ENCODE measurements around the gene FGA. TPM values are rescaled to one million over a fixed set of nuclear protein-coding genes. Genes with fewer than 3 reads are reported as not detected.

The FGA gene
- total RNA-seq (6.1 TPM), polyA plus RNA-seq (ENCODE audit: insufficient read depth, low read depth, low replicate concordance) (5.3 TPM)
- long read RNA-seq, donor 1 = 0 reads
- long read RNA-seq, donor 2, partial matches to known transcripts = 0 of 1 reads
- long read RNA-seq, donor 2, other reads (novel, unspliced or antisense) = 0 of 1 reads
- long read RNA-seq, donor 3 = 0 reads
- long read RNA-seq, donor 4 = 0 reads
- long read RNA-seq, donor 5 = 0 reads
- long read RNA-seq, donor 6 = 0 reads
- long read RNA-seq, donor 7, partial matches to known transcripts = 0 of 3 reads
- long read RNA-seq, donor 7, other reads (novel, unspliced or antisense) = 0 of 3 reads
- long read RNA-seq, donor 8 = 0 reads
- long read RNA-seq, donor 9 = 0 reads
- long read RNA-seq, donor 10 = 0 reads

GRCh38 chr4:154590329-154591006 is at the start of gene FGA:
Gene FGA, minus strand, starts transcription at chr4:154590742. Its CDS starts 55 bp downstream, at chr4:154590687.
- Histone ChIP-seq H3K9me3 (ENCODE audit: control insufficient read depth in 2 of 3, insufficient read depth in 1 of 3, low read length in 3 of 3) (no peaks in the 10 kb centered on the region), H3K36me3 (ENCODE audit: control insufficient read depth in 2 of 3, insufficient read depth in 3 of 3, low read length in 3 of 3) (no peaks in the 10 kb centered on the region), H3K4me3 (ENCODE audit: low read length in 3 of 3) (peak within 1 kb of the TSS in 1 of 3 donors; percentile 43), H3K4me1 (ENCODE audit: control insufficient read depth in 2 of 3, insufficient read depth in 2 of 3, low read depth in 1 of 3, low read length in 3 of 3) (no peaks in the 10 kb centered on the region), H3K27me3 (ENCODE audit: control insufficient read depth, insufficient read depth, low read length) (no peaks in the 10 kb centered on the region), H3K27ac (ENCODE audit: low read depth in 2 of 2, low read length in 2 of 2) (no peak within 1 kb of the TSS), H3K9ac (ENCODE audit: low read length in 3 of 3) (no peak within 1 kb of the TSS)
- DNase-seq = peak in 1 of 5 donors; percentile 7
- FAIRE-seq = no peak
- TF ChIP-seq, protein P1, sequence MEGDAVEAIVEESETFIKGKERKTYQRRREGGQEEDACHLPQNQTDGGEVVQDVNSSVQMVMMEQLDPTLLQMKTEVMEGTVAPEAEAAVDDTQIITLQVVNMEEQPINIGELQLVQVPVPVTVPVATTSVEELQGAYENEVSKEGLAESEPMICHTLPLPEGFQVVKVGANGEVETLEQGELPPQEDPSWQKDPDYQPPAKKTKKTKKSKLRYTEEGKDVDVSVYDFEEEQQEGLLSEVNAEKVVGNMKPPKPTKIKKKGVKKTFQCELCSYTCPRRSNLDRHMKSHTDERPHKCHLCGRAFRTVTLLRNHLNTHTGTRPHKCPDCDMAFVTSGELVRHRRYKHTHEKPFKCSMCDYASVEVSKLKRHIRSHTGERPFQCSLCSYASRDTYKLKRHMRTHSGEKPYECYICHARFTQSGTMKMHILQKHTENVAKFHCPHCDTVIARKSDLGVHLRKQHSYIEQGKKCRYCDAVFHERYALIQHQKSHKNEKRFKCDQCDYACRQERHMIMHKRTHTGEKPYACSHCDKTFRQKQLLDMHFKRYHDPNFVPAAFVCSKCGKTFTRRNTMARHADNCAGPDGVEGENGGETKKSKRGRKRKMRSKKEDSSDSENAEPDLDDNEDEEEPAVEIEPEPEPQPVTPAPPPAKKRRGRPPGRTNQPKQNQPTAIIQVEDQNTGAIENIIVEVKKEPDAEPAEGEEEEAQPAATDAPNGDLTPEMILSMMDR (IDR thresholded peaks at IDR 0.05; ENCODE audit: borderline replicate concordance, extremely low read depth, insufficient read depth) = no peak
- intact Hi-C loops (cut with DNase I) = no loop called here

- intact Hi-C loops (cut with DNase I) = no loop called here
- no peak overlapping the region for H3K4me3 ChIP-seq (ENCODE audit: low read length in 3 of 3)
- no peaks in the 10 kb centered on the region for H3K4me1 ChIP-seq (ENCODE audit: control insufficient read depth in 2 of 3, insufficient read depth in 2 of 3, low read depth in 1 of 3, low read length in 3 of 3)
- no peak overlapping the region for H3K9ac ChIP-seq (ENCODE audit: low read length in 3 of 3)
- no peaks in the 10 kb centered on the region for H3K27me3 ChIP-seq (ENCODE audit: control insufficient read depth, insufficient read depth, low read length)
- no peaks in the 10 kb centered on the region for H3K36me3 ChIP-seq (ENCODE audit: control insufficient read depth in 2 of 3, insufficient read depth in 3 of 3, low read length in 3 of 3)
- H3K9me3 ChIP-seq (ENCODE audit: control insufficient read depth in 2 of 3, insufficient read depth in 1 of 3, low read length in 3 of 3) = no peaks in the 10 kb centered on the region
- FAIRE-seq (no peak), DNase-seq (no peak)
- TF ChIP-seq, protein P1 (IDR thresholded peaks at IDR 0.05; ENCODE audit: borderline replicate concordance, extremely low read depth, insufficient read depth) = no peak
- H3K27ac ChIP-seq (ENCODE audit: low read depth in 2 of 2, low read length in 2 of 2) = no peak overlapping the region
These were observed 43.5 kb upstream of the FGA start for GRCh38 chr4:154634058-154634457.

DNA sequence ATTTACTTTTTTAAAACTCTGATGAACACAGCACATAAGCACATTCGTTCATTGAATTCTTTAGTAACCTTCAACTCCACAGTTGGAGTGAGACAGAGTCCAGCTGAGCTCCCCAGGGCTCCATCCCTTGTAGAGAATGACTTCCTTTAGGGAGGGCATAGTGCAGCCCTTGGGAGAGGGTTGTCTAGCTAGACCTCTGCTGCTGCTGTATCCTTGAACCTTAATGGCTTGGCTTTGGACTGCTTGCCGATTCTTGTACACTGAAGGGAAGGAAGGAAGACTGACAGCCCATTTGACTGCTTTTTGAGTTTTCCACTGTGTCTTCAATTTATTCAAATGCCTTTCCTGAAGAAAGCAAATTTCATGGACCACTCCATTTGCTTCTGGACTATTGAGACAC is 41.3 kb upstream of the FGA start:
- Histone ChIP-seq H3K9me3 (ENCODE audit: control insufficient read depth in 2 of 3, insufficient read depth in 1 of 3, low read length in 3 of 3) (no peaks in the 10 kb centered on the region), H3K9ac (ENCODE audit: low read length in 3 of 3) (no peak overlapping the region), H3K36me3 (ENCODE audit: control insufficient read depth in 2 of 3, insufficient read depth in 3 of 3, low read length in 3 of 3) (no peaks in the 10 kb centered on the region), H3K4me3 (ENCODE audit: low read length in 3 of 3) (no peak overlapping the region), H3K27me3 (ENCODE audit: control insufficient read depth, insufficient read depth, low read length) (no peaks in the 10 kb centered on the region), H3K4me1 (ENCODE audit: control insufficient read depth in 2 of 3, insufficient read depth in 2 of 3, low read depth in 1 of 3, low read length in 3 of 3) (no peaks in the 10 kb centered on the region), H3K27ac (ENCODE audit: low read depth in 2 of 2, low read length in 2 of 2) (no peak overlapping the region)
- FAIRE-seq (no peak), DNase-seq (no peak)
- intact Hi-C loops (cut with DNase I) = no loop called here
- TF ChIP-seq, protein P1 (IDR thresholded peaks at IDR 0.05; ENCODE audit: borderline replicate concordance, extremely low read depth, insufficient read depth) = no peak

Measured in kidney (tissue), 22 donors.